ENCODE data around the gene SEC22A. TPM values are rescaled to one million over a fixed set of nuclear protein-coding genes. Genes with fewer than 3 reads are reported as not detected.
"Not testable (repeated sequence)": the region's sequence is repeated elsewhere in the genome, so short reads cannot be mapped to it uniquely, and the experiment has no call there.

Gene SEC22A
- polyA plus RNA-seq, 1 of the 3 experiments (the other 2 are of a cell fraction), result 13.0 TPM

GRCh38 chr3:123202451-123202850 is 708 bp downstream of the SEC22A start:
- H3K79me2 ChIP-seq (ENCODE audit: insufficient read depth), result peaks cover 50% of the 10 kb centered on the region
- H3K27ac ChIP-seq (ENCODE audit: low read depth in 2 of 2, low read length in 1 of 2), result peak overlapping the region in 1 of 2 experiments; percentile 56; a peak in 2 of 4 replicates
- DNase-seq, result peak; percentile 43

GRCh38 chr3:123218990-123219389 is 17.2 kb downstream of the SEC22A start:
- no peak overlapping the region for H3K27ac ChIP-seq (ENCODE audit: low read depth in 2 of 2, low read length in 1 of 2)
- H3K9me2 ChIP-seq, result no peaks in the 10 kb centered on the region
- H4K20me1 ChIP-seq (ENCODE audit: insufficient read depth), result no peaks in the 10 kb centered on the region
- H2AFZ ChIP-seq (ENCODE audit: low read depth), result no peak overlapping the region
- no peak for TF ChIP-seq CTCF (IDR thresholded peaks at IDR 0.05)
- no peak for TF ChIP-seq CHD2 (IDR thresholded peaks at IDR 0.05; ENCODE audit: low read length, partially characterized antibody)
- no peak overlapping the region for H3K9ac ChIP-seq
- H3K79me2 ChIP-seq (ENCODE audit: insufficient read depth), result peaks cover 15% of the 10 kb centered on the region; the same call in 1 of the 2 replicates
- ChIA-PET POLR2A (interaction anchor here (1.4 kb wide), 1 partner anchor 17 kb away, joined by 3 read pairs; the partner anchor contains the start of gene SEC22A), CTCF (no interaction called here)
- no peak overlapping the region for H3K4me2 ChIP-seq
- H3K27me3 ChIP-seq (ENCODE audit: insufficient read depth), result no peaks in the 10 kb centered on the region
- H3K4me1 ChIP-seq (ENCODE audit: control insufficient read depth in 1 of 2, insufficient read depth in 2 of 2, low read depth in 1 of 2, low read length in 1 of 2), result no peaks in the 10 kb centered on the region
- no peaks in the 10 kb centered on the region for H3F3A ChIP-seq (replicated peaks; ENCODE audit: insufficient read depth)
- DNase-seq, result no peak
- 100% methylated on average over 1 of the region's 1 CpG for WGBS (ENCODE audit: low lambda C conversion rate)
- no peak overlapping the region for H3K4me3 ChIP-seq (ENCODE audit: low read depth in 2 of 2, low read length in 1 of 2)
- H3K9me3 ChIP-seq, result no peaks in the 10 kb centered on the region
- peaks cover 12 to 14% of the 10 kb centered on the region in 2 experiments for H3K36me3 ChIP-seq (replicated peaks in 1 of 2; ENCODE audit: control insufficient read depth in 1 of 2, insufficient read depth in 2 of 2, low read length in 1 of 2)

More at GRCh38 chr3:123202451-123202850, 708 bp downstream of the SEC22A start:
- 0 out of 2 replicates have a peak, but pooled peaks have one; percentile 24 for TF ChIP-seq CTCF (IDR thresholded peaks at IDR 0.05)
- TF ChIP-seq PBX3 (IDR thresholded peaks at IDR 0.05), result no peak
- ChIA-PET CTCF (interaction anchor here (0.8 to 1.4 kb wide), 5 partner anchors 21 to 259 kb away, joined by 3 to 5 read pairs (median 4); no protein-coding TSS in a partner anchor), POLR2A (no interaction called here)
- Histone ChIP-seq H3K4me1 (ENCODE audit: control insufficient read depth in 1 of 2, insufficient read depth in 2 of 2, low read depth in 1 of 2, low read length in 1 of 2) (peaks cover 0 to 13% of the 10 kb centered on the region in 2 experiments; a peak in 2 of 4 replicates), H3K4me3 (ENCODE audit: low read depth in 2 of 2, low read length in 1 of 2) (peak overlapping the region; percentile 95 to 99), H3K9ac (peak overlapping the region; percentile 87), H3K4me2 (peak overlapping the region; percentile 88), H3F3A (replicated peaks; ENCODE audit: insufficient read depth) (peaks cover 4% of the 10 kb centered on the region), H4K20me1 (ENCODE audit: insufficient read depth) (no peaks in the 10 kb centered on the region), H3K36me3 (replicated peaks in 1 of 2; ENCODE audit: control insufficient read depth in 1 of 2, insufficient read depth in 2 of 2, low read length in 1 of 2) (peaks cover 0 to 12% of the 10 kb centered on the region in 2 experiments), H3K27me3 (ENCODE audit: insufficient read depth) (no peaks in the 10 kb centered on the region), H3K9me2 (no peaks in the 10 kb centered on the region), H3K9me3 (no peaks in the 10 kb centered on the region), H2AFZ (ENCODE audit: low read depth) (peak overlapping the region; percentile 88)
- 6% methylated on average over 7 of the region's 7 CpGs for WGBS (ENCODE audit: low lambda C conversion rate)

- H4K20me1 ChIP-seq (ENCODE audit: insufficient read depth); H3K9me2 ChIP-seq; H2AFZ ChIP-seq (ENCODE audit: low read depth); H3K4me2 ChIP-seq; H3K9ac ChIP-seq; H3F3A ChIP-seq (replicated peaks; ENCODE audit: insufficient read depth); H3K9me3 ChIP-seq; H3K27me3 ChIP-seq (ENCODE audit: insufficient read depth); H3K4me3 ChIP-seq (ENCODE audit: low read depth in 2 of 2, low read length in 1 of 2); DNase-seq; POLR2A ChIA-PET; H3K4me1 ChIP-seq (ENCODE audit: control insufficient read depth in 1 of 2, insufficient read depth in 2 of 2, low read depth in 1 of 2, low read length in 1 of 2); H3K27ac ChIP-seq (ENCODE audit: low read depth in 2 of 2, low read length in 1 of 2); CTCF ChIA-PET: not testable (repeated sequence)
- WGBS (ENCODE audit: low lambda C conversion rate), result 96% methylated on average over 4 of the region's 4 CpGs
- Histone ChIP-seq H3K36me3 (replicated peaks in 1 of 2; ENCODE audit: control insufficient read depth in 1 of 2, insufficient read depth in 2 of 2, low read length in 1 of 2) (peaks cover 12 to 18% of the 10 kb centered on the region in 2 experiments), H3K79me2 (ENCODE audit: insufficient read depth) (peaks cover 16% of the 10 kb centered on the region; the same call in 1 of the 2 replicates)
Measured at GRCh38 chr3:123221369-123221768, 19.6 kb downstream of the SEC22A start.

All from SK-N-SH (cell line).